Measurements from ENCODE around the gene HEBP2. TPM values are rescaled to one million over a fixed set of nuclear protein-coding genes. Genes with fewer than 3 reads are reported as not detected.

Gene HEBP2
- polyA plus RNA-seq, 1 experiment = 16.8 TPM

DNA sequence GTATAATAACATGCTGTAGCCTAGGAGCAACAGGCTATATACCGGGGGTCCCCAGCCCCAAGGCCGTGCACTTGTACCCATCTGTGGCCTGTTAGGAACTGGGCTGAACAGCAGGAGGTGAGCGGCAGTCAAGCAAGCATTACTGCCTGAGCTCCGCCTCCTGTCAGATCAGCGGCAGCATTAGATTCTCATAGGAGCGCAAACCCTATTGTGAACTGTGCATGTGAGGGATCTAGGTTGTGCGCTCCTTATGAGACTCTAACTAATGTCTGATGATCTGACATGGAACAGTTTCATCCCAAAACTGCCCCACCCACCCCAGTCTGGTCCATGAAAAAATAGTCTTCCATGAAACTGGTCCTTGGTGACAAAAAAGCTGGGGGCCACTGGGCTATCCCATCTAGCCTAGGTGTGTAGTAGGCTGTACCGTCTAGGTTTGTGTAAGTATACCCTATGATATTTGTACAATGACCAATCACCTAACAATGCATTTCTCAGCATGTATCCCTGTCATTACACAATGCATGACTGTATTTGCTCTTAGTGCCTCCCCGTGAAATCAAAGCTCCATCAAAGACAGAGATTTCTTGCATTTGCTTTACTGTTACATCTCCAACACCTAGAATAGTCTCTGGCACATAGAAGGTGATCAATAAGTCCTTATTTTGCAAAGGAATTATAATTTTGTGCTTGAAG, 64.4 kb downstream of the HEBP2 start:
- TF ChIP-seq CTCF (IDR thresholded peaks at IDR 0.05; ENCODE audit: low read depth, low read length) = no peak
- CTCF ChIA-PET = no interaction called here

More for the DNA sequence above, 64.4 kb downstream of the HEBP2 start:
- POLR2A ChIA-PET = no interaction called here
- Histone ChIP-seq H3K4me3 (ENCODE audit: low read depth, low read length) (no peak overlapping the region), H3K27me3 (ENCODE audit: control insufficient read depth, insufficient read depth, low read length) (no peaks in the 10 kb centered on the region), H3K27ac (ENCODE audit: low read depth, low read length) (no peak overlapping the region), H3K9me3 (ENCODE audit: control insufficient read depth, insufficient read depth, low read length) (peaks cover 3% of the 10 kb centered on the region; the same call in 1 of the 2 replicates)
- no peak for DNase-seq (ENCODE audit: low read depth, low spot score)

Small RNA genes within 50 kb of the gene (small RNA-seq; reads per million reads assigned to genes)
- gene AL031003.1 (ENCODE audit: insufficient read length, low read depth) = not detected
- not detected for gene AL391669.1 (ENCODE audit: insufficient read length, low read depth)
- 3.0 reads per million, percentile 17 among the genes with 10 or more reads in this experiment for gene MIR3145 (ENCODE audit: insufficient read length, low read depth)

Other genes starting within 250 kb of the HEBP2 start
- 0.02 and 0.04 TPM in 2 replicates for gene ARFGEF3, start 242.3 kb upstream of the HEBP2 start, polyA plus RNA-seq (2011; rRNA removed)
- not detected in 2 replicates for gene PBOV1, start 185.7 kb upstream of the HEBP2 start, polyA plus RNA-seq (2011; rRNA removed)
- gene SMIM28, start 26.3 kb upstream of the HEBP2 start, polyA plus RNA-seq (2011; rRNA removed) = not detected in 2 replicates
- 10.2 and 10.5 TPM in 2 replicates for gene NHSL1, start 95.3 kb downstream of the HEBP2 start, polyA plus RNA-seq (2011; rRNA removed)

Measured in AG04450 (cell line).